ENCODE data around the gene CDCA8.
"Not testable (repeated sequence)": the region's sequence is repeated elsewhere in the genome, so short reads cannot be mapped to it uniquely, and the experiment has no call there.

CDCA8 gene

DNA sequence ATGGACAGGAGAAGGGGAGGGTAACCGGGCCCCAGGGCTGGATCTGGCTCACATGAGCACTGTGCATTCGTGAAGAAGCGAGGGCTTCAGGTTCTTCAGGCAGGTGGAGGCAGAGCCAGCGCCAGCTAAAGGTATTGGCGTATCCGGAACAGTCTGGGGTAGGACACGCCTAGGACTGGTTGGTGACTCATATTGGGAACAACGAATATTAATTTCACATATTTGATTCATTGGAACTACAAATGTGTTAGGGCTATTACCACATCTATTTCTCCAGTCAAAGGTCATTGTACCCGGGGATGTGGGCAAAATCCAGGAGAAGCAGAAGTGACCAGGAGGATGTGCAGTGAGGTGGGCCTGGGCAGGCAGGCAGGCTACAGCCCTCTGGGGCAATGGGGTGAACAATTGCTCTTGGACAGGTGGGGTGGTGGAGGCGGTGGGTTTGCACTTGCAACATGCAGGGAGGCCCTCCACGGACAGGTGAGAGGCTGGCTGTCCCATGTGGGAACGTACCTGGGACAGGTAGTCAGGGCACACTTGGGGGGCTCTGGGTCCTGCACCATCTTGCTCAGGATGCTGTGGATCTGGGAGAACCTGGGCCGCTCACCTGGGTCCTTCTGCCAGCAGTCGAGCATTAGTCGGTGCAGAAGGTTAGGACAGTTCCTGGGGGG lies 26.7 kb downstream of the CDCA8 start:
- no peak for DNase-seq

DNA sequence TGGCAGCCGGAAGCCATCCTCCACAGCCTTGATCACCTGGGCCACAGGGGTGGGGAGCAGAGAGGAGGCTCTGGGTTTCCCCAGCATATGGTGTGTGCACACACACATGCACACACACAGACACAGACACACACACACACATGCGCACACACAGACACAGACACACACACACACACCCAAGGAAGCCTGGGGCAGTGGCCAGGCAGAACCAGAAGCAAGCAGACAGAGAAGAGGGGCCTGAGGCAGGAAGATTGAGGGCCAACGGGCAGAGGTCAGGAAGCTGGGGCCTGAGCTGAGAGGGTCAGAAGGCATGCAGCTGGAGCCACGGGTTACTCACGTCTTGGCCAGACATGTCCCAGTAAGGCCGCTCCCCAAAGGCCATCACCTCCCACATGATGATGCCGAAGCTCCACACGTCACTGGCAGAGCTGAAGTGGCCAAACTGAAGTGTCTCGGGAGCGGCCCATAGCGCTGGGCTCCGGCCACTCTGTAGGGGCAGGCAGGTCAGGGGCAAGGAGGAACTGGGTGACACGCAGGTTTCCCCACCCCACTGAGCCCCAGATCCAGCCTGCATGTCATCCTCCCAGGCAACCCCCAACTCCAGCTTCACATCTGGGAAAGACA lies 27.4 kb downstream of the CDCA8 start:
- DNase-seq, result no peak

- no peak for DNase-seq
Observed at GRCh38 chr1:37720231-37721130, 28.2 kb downstream of the CDCA8 start.

- DNase-seq, result no peak
Observed at GRCh38 chr1:37721565-37721964, 29.2 kb downstream of the CDCA8 start.

DNA sequence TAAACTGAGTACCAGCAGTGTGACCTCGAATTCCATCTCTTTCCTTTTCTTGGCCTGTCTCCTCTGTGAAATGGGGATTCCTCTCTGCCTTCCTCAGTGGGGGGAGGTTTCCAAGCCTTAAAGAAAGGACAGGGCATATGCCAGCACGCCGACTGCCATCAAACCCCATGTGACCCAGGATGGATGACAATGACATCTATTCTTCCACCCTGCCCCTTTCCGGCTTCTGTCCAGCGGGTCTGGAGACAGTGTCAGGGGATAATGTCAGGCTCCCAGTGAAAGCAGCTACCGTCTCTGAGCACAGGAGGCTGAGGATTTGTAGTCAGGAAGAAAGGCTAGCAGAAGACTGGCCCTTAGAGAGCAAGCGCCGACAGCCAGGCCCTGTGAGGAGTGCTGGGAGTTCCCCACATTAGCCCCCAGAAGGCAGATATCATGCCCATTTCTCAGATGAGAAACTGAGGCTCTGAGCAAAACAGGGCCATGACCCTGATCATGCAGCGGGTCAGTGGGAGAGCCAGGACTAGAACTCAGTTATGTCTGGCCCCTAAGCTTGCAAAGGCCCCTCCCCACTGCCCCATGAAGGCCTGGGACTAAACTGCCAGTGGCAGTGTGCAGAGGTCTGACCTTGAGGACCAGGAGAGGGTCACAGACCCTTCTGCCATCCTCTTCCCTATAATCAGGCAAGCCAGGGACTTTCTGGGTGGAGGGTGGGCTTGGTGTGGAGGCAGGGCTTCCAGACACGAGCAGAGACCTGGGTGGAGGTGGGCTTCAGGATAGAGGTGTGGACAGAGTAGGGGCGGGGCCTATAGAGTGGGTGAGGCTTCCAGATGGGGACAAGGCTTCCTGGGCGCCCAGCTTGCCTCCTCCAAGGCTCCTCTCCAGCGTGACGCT lies 30.1 kb downstream of the CDCA8 start:
- DNase-seq, result no peak

DNA sequence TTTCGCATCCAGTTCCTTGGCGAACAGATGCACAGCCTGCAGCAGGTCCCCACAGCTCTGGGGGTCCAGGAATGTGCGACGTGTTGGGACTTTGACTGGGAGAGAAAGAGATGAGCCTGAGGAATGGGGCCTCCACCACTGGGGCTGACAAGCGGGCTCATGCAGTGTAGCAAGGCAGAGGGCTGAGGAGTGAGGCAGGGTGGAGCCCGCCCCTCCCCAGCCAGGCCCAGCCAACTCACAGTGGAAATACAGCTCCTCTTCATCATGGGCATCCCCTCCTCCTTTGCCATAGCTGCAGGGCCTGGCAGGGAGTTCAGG lies 30.7 kb downstream of the CDCA8 start:
- no peak for DNase-seq

- DNase-seq, result no peak
Observed at GRCh38 chr1:37723390-37724078, 31.2 kb downstream of the CDCA8 start.

GRCh38 chr1:37724575-37724974 lies 32.3 kb downstream of the CDCA8 start:
- no peak for DNase-seq

- no peak for DNase-seq
Observed at GRCh38 chr1:37725851-37726613, 33.7 kb downstream of the CDCA8 start.

GRCh38 chr1:37726751-37727585 lies 34.7 kb downstream of the CDCA8 start:
- no peak for DNase-seq

DNA sequence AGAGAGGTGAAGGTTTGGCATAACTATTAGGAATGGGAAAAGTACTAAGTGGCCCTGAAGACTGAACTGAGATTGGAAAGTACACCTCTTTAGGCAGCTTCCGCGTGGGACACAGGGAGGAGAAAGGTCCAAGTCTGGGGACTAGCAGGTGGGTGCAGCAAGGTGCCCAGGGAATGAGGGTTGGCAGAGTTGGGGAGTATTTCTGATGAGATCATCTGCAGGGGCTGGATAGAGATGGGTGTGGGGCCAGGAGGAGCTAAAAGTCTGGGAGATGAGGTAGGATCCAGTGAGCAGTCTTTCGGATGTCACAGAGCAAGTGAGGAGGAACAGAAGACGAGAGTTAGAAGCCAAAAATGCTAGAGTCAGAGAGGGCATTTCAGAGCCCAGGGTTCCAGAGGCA lies 36.1 kb downstream of the CDCA8 start:
- DNase-seq, result no peak

- DNase-seq, result no peak
Observed at GRCh38 chr1:37730376-37730775, 38.1 kb downstream of the CDCA8 start.

GRCh38 chr1:37731312-37732019 lies 39.1 kb downstream of the CDCA8 start:
- DNase-seq, result no peak

DNA sequence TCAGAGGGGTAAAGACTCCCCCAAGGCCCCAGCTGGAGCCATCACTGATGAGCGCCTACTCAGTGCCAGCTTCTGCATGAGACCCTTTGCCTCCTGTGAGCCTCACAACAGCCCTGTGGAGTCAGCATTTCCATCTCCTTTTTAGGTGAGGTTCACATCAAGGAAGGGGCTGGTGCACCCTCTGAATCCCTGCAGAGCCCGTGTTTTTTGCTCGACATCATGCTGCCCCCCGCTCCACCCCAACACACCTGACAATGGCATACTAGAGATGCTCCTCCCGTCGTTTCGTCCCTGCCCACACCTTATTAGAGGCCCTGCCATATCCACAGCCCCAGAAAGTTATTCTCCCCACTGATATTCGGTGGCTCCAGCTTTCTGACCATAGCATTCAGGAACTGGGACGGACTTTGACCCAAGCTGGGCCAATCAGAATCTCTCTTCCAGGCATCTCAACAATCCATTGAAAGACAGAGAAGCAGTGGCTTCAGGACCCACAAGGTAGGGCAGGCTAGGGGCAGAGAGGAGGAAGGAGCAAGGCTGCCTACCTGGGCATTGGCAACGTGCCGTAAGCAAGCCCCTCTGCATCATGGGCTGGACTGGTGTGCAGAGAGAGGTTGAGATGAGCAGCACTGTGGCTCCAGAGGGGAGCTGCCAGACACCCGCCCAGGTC lies 39.9 kb downstream of the CDCA8 start:
- no peak for DNase-seq

DNA sequence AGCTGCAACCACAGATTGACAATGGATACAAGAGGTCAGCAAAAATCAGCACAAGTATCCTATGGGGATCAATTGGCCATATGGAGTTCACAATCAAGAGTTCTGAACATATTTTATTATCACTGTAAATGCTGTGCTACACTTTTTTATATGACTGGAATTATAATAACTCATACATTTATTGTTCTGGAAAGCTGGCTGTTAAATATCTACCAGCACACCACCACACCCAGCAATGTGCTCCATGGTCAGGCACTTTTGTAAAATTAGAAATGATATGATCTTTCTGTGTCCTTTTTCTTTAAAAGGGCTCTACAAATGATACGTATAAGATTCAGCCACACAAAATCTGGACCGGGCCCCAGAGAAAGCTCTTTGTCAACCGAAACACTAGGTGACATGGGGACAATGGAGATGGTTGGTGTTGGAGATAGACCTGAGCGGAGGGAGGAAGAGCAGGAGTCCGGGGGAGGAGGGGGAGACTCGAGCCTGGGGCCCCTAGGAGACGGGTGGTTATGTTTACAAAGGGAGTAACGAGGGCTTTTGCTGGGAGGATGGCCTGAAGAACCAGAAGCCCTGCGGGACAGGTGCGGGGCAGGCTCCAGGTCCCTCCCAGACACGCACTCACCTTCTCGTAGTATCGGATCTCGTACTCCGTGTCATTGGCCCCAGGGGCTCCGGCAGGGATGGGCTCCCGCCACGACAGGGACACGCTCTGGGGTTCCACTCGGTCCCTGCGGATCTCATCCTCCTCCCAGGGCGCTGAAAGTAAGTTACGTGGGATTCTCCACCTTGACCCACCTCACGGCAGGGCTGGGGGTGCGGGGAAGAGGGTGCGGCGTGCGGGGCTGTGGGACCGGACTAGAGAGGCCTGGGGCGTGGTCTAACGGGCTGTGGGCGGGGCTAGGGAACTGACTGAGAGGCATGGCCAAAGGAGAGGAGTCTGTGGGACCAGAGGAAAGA lies 42.6 kb downstream of the CDCA8 start:
- DNase-seq, result peak; percentile 7

DNA sequence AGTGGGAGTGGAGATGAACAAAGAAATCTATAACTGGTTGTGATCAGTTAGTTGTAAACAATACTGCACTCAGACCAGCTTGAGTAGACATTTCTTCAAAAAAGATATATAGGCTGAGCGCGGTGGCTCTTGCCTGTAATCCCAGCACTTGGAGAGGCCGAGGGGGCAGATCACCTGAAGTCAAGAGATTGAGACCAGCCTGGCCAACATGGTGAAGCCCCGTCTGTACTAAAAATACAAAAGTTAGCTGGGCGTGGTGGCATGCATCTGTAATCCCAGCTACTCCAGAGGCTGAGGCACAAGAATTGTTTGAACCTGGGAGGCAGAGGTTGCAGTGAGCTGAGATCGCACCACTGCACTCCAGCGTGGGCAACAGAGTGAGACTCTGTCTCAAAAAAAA lies 45.7 kb downstream of the CDCA8 start:
- not testable (repeated sequence) for DNase-seq

- DNase-seq, result not testable (repeated sequence)
Observed at GRCh38 chr1:37738619-37739018, 46.3 kb downstream of the CDCA8 start.

DNA sequence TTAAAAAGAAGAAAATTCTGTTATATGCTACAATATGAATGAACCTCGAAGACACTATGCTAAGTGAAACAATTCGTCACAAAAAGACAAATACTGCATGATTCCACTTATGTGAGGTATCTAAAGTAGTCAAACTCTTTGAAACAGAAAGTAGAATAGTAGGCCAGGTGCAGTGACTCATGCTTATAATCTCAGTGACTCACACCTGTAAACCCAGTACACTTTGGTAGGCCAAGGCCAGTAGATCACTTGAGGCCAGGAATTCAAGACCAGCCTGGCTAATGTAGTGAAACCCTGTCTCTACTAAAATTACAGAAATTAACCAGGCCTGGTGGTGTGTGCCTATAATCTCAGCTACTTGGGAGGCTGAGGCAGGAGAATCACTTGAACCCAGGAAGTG lies 46.9 kb downstream of the CDCA8 start:
- no peak for DNase-seq
